Astrocyte (in vitro differentiated cells and primary cell): ENCODE results near the gene RNLS. TPM values are rescaled to one million over a fixed set of nuclear protein-coding genes. Genes with fewer than 3 reads are reported as not detected.

Experiments
- DNase-seq: peaks from one replicate; pipeline ENCODE4 v3.0.0-alpha.2; 2010; ENCODE audit warnings: low read depth
- FAIRE-seq: peaks from 2 replicates; lab custom pipeline; 2011; peaks lifted over from hg19 to GRCh38; lab: Jason Lieb, UNC
- H2AFZ ChIP-seq: 2 replicates; pipeline ENCODE4 v1.6.0; 2012; ENCODE audit warnings: low read depth, low read length, inconsistent platforms
- H3K27ac ChIP-seq: 2 replicates; pipeline ENCODE4 v1.5.1; 2011; ENCODE audit warnings: low read depth, low read length, inconsistent platforms
- H3K27me3 ChIP-seq: 2 replicates; pipeline ENCODE4 v1.6.0; 2011; ENCODE audit warnings: low read length, inconsistent platforms; ENCODE audit not compliant: insufficient read depth
- H3K36me3 ChIP-seq: 2 replicates; pipeline ENCODE4 v1.5.1; 2011; ENCODE audit warnings: low read length, inconsistent platforms; ENCODE audit not compliant: insufficient read depth
- H3K4me1 ChIP-seq: 2 replicates; pipeline ENCODE4 v1.5.1; 2011; ENCODE audit warnings: low read length, inconsistent platforms; ENCODE audit not compliant: insufficient read depth
- H3K4me2 ChIP-seq: 2 replicates; pipeline ENCODE4 v1.6.0; 2012; ENCODE audit warnings: low read length, inconsistent platforms
- H3K4me3 ChIP-seq: 2 replicates; pipeline ENCODE4 v1.5.1; 2011; ENCODE audit warnings: low read depth, mild to moderate bottlenecking, low read length, inconsistent platforms; ENCODE audit not compliant: insufficient read depth
- H3K79me2 ChIP-seq: 2 replicates; pipeline ENCODE4 v1.6.0; 2012; ENCODE audit warnings: mild to moderate bottlenecking, low read length, inconsistent platforms; ENCODE audit not compliant: insufficient read depth
- H3K9ac ChIP-seq: 2 replicates; pipeline ENCODE4 v1.6.0; 2012; ENCODE audit warnings: mild to moderate bottlenecking, low read length, inconsistent platforms
- H3K9me3 ChIP-seq: 2 replicates; pipeline ENCODE4 v1.5.1; 2012; ENCODE audit warnings: low read depth, mild to moderate bottlenecking, low read length, inconsistent platforms; ENCODE audit not compliant: insufficient read depth
- H4K20me1 ChIP-seq: 2 replicates; pipeline ENCODE4 v1.6.0; 2012; ENCODE audit warnings: low read length, inconsistent platforms; ENCODE audit not compliant: insufficient read depth
- H3K27ac Mint-ChIP-seq: one replicate; pipeline ENCODE4 v1.8.0; 2021; ENCODE audit warnings: mild to moderate bottlenecking, mixed read lengths; ENCODE audit not compliant: unreplicated experiment
- H3K27me3 Mint-ChIP-seq: one replicate; pipeline ENCODE4 v1.8.0; 2021; ENCODE audit warnings: low read depth, mixed read lengths; ENCODE audit not compliant: unreplicated experiment
- H3K36me3 Mint-ChIP-seq: one replicate; pipeline ENCODE4 v1.8.0; 2021; ENCODE audit warnings: low read depth, mixed read lengths; ENCODE audit not compliant: unreplicated experiment
- H3K4me1 Mint-ChIP-seq: one replicate; pipeline ENCODE4 v1.8.0; 2021; ENCODE audit warnings: low read depth, mixed read lengths; ENCODE audit not compliant: unreplicated experiment
- H3K4me3 Mint-ChIP-seq: one replicate; pipeline ENCODE4 v1.8.0; 2021; ENCODE audit warnings: mild to moderate bottlenecking, moderate library complexity, mixed read lengths; ENCODE audit not compliant: unreplicated experiment
- H3K9me3 Mint-ChIP-seq: one replicate; pipeline ENCODE4 v1.8.0; 2021; ENCODE audit warnings: mild to moderate bottlenecking, mixed read lengths; ENCODE audit not compliant: unreplicated experiment
- EZH2 ChIP-seq: IDR thresholded peaks from 2 replicates; pipeline ENCODE4 v1.6.1; 2012; ENCODE audit warnings: mild to moderate bottlenecking, low read length, inconsistent platforms; ENCODE audit not compliant: insufficient read depth
- total RNA-seq: library from RNA; stranded (reverse); gene quantifications from 2 replicates; pipeline ENCODE4 v1.2.1, GENCODE V29; 2021
- TF ChIP-seq, protein P1 (sequence below): IDR thresholded peaks from 2 replicates; pipeline ENCODE4 v1.5.1; 2011; ENCODE audit warnings: low read depth, mild to moderate bottlenecking, inconsistent platforms, low read length, moderate library complexity; ENCODE audit not compliant: insufficient read depth

RNLS gene
- total RNA-seq, 1 donor from 2014 or later, result 6.9 TPM

DNA sequence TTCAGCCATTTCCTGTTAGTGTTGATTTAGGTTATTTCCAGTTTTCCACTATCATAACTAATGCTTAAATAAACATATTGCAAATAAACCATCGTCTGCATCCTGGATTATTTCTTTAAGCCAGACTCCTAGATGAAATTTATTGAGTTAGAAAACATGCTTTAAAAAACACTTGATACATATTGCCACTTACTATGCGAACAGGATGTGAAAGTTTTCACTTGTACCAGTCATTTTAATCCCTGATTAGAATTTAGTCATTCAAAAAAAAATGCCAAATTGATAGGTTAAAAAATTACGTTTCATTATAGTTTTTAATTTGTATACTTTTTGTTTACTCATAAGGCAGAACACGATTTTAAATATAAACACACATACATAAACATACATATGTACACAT, 309.6 kb downstream of the RNLS start:
- H3K4me3 Mint-ChIP-seq, result no peak overlapping the region
- DNase-seq (no peak), FAIRE-seq (no peak)
- H3K9me3 Mint-ChIP-seq, result no peaks in the 10 kb centered on the region
- Histone ChIP-seq H3K4me2 (no peak overlapping the region), H3K4me1 (peaks cover 28% of the 10 kb centered on the region), H3K79me2 (no peaks in the 10 kb centered on the region), H3K36me3 (no peaks in the 10 kb centered on the region), H3K27ac (no peak overlapping the region), H4K20me1 (no peaks in the 10 kb centered on the region), H3K27me3 (no peaks in the 10 kb centered on the region), H3K9me3 (no peaks in the 10 kb centered on the region), H3K4me3 (no peak overlapping the region), H2AFZ (no peak overlapping the region), H3K9ac (no peak overlapping the region)
- H3K4me1 Mint-ChIP-seq, result peaks cover 21% of the 10 kb centered on the region
- no peak overlapping the region for H3K27ac Mint-ChIP-seq
- H3K27me3 Mint-ChIP-seq, result no peaks in the 10 kb centered on the region
- no peak for TF ChIP-seq EZH2
- TF ChIP-seq, protein P1, sequence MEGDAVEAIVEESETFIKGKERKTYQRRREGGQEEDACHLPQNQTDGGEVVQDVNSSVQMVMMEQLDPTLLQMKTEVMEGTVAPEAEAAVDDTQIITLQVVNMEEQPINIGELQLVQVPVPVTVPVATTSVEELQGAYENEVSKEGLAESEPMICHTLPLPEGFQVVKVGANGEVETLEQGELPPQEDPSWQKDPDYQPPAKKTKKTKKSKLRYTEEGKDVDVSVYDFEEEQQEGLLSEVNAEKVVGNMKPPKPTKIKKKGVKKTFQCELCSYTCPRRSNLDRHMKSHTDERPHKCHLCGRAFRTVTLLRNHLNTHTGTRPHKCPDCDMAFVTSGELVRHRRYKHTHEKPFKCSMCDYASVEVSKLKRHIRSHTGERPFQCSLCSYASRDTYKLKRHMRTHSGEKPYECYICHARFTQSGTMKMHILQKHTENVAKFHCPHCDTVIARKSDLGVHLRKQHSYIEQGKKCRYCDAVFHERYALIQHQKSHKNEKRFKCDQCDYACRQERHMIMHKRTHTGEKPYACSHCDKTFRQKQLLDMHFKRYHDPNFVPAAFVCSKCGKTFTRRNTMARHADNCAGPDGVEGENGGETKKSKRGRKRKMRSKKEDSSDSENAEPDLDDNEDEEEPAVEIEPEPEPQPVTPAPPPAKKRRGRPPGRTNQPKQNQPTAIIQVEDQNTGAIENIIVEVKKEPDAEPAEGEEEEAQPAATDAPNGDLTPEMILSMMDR, result no peak
- no peaks in the 10 kb centered on the region for H3K36me3 Mint-ChIP-seq

DNA sequence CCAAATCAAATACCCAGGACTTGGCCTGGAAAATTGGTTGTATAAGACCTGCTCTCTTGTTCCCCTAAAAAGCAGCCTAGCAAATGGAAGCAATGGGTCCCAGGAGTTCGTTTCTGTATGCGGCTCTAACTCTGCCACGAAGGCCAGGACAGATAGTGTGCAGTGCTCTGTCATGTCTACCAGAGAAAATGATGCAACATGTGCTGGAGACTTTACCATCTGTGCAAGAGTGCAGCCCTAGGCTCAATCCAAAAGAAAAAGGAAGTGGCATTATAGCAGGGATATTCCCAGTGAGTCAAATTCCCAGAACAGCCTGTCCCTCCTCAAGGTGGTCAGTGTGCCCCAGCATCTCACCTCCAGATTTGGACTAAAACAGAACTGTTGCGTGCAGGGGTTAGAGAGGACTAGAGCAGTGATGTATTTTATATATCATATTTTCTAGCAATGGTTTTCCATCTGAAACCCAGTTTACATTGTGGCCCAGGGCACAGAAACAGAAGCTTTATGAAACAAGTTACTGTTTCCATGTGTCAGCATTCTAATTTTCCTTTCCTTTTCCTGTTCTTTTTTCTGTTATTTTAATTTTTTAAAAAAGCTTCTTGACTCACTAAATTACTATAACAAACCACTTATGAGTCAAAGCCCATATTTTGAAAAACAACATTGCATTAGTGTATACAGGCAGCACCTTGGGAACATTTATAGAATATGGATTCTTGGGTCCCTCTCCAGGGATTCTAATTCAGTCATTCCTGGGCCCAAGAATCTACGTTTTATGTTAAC, 311.2 kb downstream of the RNLS start:
- H3K4me1 ChIP-seq, result peaks cover 24% of the 10 kb centered on the region
- Mint-ChIP-seq H3K36me3 (no peaks in the 10 kb centered on the region), H3K9me3 (no peaks in the 10 kb centered on the region), H3K4me1 (peaks cover 19% of the 10 kb centered on the region), H3K27ac (peak overlapping the region; percentile 77), H3K27me3 (peaks cover 3% of the 10 kb centered on the region), H3K4me3 (no peak overlapping the region)
- no peaks in the 10 kb centered on the region for H4K20me1 ChIP-seq
- H3K27ac ChIP-seq, result peak overlapping the region; percentile 71
- H3K36me3 ChIP-seq, result no peaks in the 10 kb centered on the region
- H2AFZ ChIP-seq, result no peak overlapping the region
- H3K4me2 ChIP-seq, result peak overlapping the region; percentile 78
- TF ChIP-seq EZH2, result no peak
- no peaks in the 10 kb centered on the region for H3K27me3 ChIP-seq
- H3K79me2 ChIP-seq, result no peaks in the 10 kb centered on the region
- H3K4me3 ChIP-seq, result no peak overlapping the region
- FAIRE-seq (peak; percentile 32), DNase-seq (no peak)
- H3K9me3 ChIP-seq, result no peaks in the 10 kb centered on the region
- H3K9ac ChIP-seq, result peak overlapping the region; percentile 23

DNA sequence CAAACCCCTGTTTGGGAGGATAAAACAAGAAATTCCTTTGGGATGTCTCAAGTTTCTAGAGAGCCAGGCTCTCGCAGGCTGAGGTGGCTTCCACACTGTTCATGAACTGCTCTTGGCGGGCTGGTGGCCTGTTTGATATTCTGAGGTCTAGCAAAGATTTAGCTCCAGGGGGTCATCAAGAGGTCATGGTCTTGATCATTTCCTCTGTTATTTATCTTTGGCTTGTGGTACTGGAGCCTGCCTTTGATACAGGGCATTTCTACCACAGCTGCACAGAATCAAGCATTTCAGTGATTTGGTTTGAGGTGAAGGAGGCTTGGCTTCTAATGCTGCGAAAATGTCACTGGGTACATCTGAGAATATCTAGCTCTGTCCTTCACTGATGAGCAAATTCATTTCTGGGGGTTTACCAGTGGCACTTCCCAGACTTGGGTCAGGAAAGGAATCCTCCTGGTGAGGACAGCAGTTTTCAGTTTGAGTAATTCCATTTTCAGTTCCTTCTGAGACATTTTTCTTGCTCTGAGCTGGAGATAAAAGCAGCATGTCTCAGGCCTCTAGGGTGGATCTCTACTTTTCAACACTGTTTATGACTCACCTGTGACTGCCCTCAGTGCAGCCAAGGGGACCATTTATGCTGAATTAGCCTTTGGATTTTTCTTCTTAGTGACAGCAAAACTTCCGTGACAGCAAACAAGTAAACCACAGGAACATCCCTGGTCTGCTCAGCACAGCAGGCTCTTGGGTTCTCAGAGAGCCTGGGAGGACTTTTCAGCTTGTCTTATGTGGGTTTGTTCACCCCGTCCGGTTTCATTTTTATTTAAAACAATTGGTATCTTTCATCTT, 312.0 kb downstream of the RNLS start:
- Histone ChIP-seq H3K9ac (peak overlapping the region; percentile 23), H3K4me2 (peak overlapping the region; percentile 78), H3K79me2 (no peaks in the 10 kb centered on the region), H3K27ac (peak overlapping the region; percentile 71), H3K27me3 (no peaks in the 10 kb centered on the region), H4K20me1 (no peaks in the 10 kb centered on the region), H2AFZ (peak overlapping the region; percentile 14), H3K9me3 (no peaks in the 10 kb centered on the region), H3K4me1 (peaks cover 32% of the 10 kb centered on the region), H3K4me3 (peak overlapping the region; percentile 19), H3K36me3 (no peaks in the 10 kb centered on the region)
- Mint-ChIP-seq H3K27me3 (peaks cover 3% of the 10 kb centered on the region), H3K4me1 (peaks cover 25% of the 10 kb centered on the region), H3K36me3 (no peaks in the 10 kb centered on the region), H3K9me3 (no peaks in the 10 kb centered on the region), H3K27ac (peak overlapping the region; percentile 77), H3K4me3 (peak overlapping the region; percentile 66)
- FAIRE-seq, result peak; percentile 72
- no peak for TF ChIP-seq EZH2
- TF ChIP-seq, protein P1, result no peak
- DNase-seq, result peak; percentile 91
